NCI-H2196 treated with DMSO at 0.1 percent for 48 hours (cell line): ENCODE results near the gene FAM53B.
"Not testable (repeated sequence)": the region's sequence is repeated elsewhere in the genome, so short reads cannot be mapped to it uniquely, and the experiment has no call there.

Source experiments
- DNase-seq: peaks from one replicate; lab custom pipeline; 2025; ENCODE audit not compliant: unreplicated experiment; lab: John Stamatoyannopoulos, UW

The FAM53B gene, protein sequence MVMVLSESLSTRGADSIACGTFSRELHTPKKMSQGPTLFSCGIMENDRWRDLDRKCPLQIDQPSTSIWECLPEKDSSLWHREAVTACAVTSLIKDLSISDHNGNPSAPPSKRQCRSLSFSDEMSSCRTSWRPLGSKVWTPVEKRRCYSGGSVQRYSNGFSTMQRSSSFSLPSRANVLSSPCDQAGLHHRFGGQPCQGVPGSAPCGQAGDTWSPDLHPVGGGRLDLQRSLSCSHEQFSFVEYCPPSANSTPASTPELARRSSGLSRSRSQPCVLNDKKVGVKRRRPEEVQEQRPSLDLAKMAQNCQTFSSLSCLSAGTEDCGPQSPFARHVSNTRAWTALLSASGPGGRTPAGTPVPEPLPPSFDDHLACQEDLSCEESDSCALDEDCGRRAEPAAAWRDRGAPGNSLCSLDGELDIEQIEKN

DNA sequence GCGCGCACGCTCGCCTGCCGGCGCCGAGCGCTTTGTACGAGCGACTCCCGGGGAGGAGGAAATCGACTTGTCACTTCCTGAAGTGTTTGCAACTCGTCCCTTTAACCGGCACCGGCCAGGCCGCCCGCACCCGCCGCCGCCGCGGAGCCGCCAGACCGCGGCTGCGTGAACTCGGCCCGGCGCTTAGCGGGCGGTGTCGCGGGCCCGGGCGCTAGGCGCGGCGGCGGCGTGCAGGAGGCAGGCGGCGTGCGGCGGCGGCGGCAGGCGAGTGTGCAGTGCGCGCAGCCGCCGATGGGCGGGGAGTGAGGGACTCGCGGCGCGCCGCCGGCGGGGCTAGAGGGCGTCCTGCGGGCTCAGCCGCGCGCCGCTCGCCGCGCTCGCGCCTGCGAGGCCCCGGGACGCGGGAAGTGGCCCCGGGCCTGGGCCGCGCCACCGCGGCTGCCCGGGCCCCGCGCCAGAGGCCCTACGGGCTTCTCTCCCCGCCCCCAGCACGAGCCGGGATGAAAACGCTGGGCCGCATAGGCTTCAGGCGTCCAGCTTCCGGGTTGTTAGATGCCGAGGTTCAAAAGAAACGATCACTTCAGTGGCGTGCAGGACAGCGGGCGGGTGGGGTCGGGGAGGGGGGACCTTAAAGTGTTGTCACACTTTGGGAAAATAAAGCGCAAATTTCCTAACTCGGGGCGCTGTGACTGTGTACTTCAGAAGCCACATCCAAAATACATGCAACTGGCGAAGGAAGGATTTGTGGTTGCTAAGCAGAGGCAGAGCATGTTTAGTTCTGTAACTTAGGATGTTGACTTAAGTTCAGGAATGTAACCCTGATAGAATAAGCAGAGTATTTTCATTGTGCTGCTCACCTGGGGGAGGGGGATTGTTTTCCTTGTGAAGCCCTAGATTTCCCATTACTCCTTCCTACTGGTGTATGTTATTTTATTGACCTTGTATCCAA is at the start of gene FAM53B:
Gene FAM53B, minus strand, starts transcription at position 277 of the 949 bp plus-strand sequence. CDS start 37,665 bp downstream, outside the sequence.
- peak; percentile 74 for DNase-seq

DNA sequence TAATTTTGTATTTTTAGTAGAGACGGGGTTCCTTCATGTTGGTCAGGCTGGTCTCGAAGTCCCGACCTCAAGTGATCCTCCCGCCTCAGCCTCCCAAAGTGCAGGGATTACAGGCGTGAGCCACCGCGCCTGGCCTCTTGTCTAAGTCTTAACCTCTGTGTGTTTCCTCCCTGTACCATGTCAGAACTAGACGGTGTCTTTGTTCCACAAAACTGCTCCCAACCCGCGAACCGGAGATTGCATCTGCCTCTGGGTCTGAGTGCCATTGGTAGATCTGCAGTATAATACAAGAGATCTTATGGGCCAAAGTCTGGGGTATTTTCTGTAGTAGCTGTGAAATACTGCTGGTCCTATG is 48.8 kb upstream of the FAM53B start:
- DNase-seq = no peak

DNA sequence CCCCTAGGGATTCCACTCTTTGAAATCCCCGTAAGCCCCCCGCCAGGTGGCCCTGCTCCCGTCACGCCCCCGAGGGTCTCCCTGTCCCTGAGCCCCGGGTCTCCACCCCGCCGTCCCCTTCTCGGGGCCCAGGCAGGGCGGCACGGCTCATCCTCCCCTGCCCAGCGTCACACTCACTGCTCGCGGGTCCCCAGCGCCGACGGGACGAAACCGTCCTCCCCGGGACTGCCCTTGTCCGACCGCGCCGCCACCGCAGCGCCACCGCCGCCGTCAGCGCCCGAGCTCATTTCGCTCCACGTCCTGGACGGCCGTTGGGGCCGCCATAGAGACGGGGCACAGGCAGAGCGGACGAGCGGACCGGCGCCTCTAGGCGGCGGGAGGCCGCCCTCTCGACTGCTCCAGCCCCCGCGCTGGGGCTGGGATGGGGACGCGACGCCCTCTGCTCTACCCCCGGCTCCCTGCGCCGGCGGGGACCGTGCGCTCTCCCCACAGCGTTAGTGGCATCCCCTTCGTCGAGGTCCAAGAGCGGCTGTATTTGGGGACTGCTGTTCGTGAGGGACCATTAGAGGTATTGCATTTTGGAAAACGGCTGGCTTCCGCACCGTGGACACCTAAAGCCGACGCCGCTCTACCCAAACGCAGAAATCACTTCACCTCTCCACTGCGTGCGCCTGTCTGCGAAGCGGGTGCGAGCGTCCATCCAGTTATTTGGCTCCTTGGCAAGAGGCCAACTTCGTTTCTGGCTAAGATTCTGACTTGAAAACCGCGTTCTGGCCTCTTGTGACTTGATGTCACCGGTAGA is 47.6 kb upstream of the FAM53B start, which contains the start of gene EEF1AKMT2:
Gene EEF1AKMT2, minus strand, starts transcription at position 341 of the 802 bp plus-strand sequence. Its CDS starts 54 bp downstream, at position 287.
- peak; percentile 33 for DNase-seq

DNA sequence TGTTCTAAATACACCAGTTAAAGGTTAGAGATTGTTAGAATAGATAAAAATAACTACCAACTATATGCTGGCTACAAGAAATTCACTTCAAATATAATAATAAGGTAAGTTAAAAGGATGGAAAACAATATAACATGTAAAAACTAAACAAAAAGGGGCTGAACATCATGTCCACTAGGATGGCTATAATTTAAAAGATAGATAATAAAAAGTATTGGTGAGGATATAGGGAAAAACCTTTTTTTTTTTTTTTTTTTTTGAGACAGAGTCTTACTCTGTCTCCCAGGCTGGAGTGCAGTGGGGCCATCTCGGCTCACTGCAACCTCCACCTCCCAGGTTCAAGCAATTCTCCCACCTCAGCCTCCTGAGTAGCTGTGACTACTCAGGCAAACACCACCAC is 38.7 kb upstream of the FAM53B start:
- not testable (repeated sequence) for DNase-seq

DNA sequence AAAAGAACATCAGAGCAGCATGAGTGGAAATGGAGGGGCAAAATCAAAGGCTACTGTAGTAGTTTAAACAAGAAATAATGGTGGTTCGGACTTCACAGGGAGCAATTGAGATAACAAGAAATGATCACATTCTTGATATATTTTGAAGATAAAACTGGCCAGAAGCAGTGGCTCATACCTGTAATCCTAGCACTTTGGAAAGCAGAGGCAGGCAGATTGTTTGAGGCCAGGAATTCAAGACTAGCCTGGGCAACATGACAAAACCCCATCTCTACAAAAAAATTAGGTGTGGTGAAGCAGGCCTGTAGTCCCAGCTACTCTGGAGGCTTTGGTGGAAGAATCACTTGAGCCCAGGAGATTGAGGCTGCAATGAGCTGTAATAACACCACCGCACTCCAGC is 24.6 kb upstream of the FAM53B start:
- no peak for DNase-seq

DNA sequence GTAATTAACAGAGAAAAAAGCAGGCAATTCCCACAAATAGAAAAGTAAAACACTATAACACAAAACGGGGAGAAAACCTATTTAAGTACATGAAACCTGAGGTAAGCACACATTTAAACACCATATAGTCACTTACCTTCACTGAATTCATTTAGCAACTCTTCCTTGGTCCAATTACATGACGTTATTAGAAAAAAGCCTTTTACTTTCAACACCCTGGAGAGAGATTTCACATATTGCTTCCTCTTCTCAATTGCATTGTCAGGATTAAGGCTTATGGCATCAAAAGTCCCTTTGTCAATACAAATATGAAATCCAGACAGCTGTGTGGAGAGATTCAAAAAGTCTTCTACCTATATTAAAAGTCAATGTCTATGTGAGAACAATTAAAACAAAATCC is 21.1 kb upstream of the FAM53B start:
- DNase-seq = no peak

GRCh38 chr10:124763267-124763666 is 19.1 kb upstream of the FAM53B start:
- no peak for DNase-seq

- DNase-seq = no peak
Measured at GRCh38 chr10:124762281-124762680, 18.1 kb upstream of the FAM53B start.

GRCh38 chr10:124756156-124756903 is 12.2 kb upstream of the FAM53B start:
- DNase-seq = no peak

GRCh38 chr10:124755581-124755980 is 11.4 kb upstream of the FAM53B start:
- DNase-seq = no peak

- DNase-seq = no peak
Measured at GRCh38 chr10:124754227-124754626, 10.0 kb upstream of the FAM53B start.

DNA sequence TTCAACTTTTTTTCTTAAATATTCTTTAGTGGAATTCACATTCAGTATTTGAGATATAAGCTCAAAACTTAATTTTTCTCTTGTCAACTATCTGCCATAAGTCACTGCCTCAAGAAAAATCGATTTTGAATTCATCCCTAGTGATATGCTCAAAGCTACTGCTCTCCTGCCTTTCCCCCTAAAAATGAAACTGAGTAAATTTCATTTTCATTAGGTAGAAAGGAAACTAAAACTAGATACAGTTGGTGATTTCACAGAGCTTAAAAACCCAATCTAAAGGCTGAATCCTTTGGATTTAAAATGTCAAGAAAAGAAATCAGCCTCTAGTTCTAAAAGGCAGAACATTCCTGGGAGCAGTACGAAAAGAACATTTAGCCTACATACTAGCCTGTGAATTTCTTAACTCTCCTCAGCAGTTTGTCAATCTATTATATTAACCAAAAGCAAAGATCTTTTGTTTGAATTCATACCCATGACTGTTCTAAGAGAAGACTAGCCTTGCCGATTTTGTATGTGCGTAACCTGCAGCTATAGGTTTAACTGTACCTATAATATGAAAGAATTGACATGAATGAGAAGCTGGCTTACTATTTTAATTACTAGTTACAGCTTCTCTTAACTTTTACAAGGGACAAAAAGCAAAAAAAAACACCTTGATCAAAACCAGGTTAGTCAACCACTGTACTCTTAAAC is 4.9 kb upstream of the FAM53B start:
- DNase-seq = no peak

- DNase-seq = no peak
Measured at GRCh38 chr10:124748166-124748565, 4.0 kb upstream of the FAM53B start.

DNA sequence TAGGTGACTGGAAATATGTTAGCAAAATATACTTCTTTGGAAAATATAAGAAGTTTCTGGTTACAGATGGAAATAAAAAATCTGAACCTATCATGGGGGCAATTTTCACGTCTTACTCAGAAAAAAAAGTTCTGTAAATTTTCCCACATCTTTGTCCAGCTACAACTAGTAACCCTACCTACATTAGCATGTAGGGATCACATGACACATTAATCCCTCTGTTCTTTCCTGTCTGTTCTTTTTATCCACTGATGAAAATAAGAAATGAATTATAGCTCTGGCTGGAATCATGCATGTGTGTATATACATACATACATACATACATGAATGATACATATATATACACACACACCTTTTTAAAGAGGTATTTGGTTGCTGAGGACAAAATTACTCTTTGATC is 3.6 kb upstream of the FAM53B start:
- DNase-seq = no peak

- no peak for DNase-seq
Measured at GRCh38 chr10:124746992-124747391, 2.8 kb upstream of the FAM53B start.

DNA sequence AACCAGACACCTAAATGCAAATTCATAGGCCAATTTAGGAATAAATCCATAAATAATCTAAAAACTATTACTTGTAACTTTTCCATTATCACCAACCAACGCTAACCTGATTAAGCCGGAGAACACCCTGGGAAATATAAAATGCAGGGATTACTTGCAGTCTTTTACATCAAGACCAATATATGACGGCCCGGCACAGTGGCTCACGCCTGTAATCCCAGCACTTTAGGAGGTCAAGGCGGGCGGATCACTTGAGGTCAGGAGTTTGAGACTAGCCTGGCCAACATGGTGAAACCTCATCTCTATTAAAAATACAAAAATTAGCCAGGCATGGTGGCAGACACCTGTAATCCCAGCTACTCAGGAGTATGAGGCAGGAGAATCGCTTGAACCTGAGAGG is 2.3 kb upstream of the FAM53B start:
- not testable (repeated sequence) for DNase-seq

- no peak for DNase-seq
Measured at GRCh38 chr10:124745673-124746072, 1.5 kb upstream of the FAM53B start.

- DNase-seq = no peak
Measured at GRCh38 chr10:124745252-124745651, 1.1 kb upstream of the FAM53B start.

- no peak for DNase-seq
Measured at GRCh38 chr10:124743191-124744101, 732 bp downstream of the FAM53B start.
